Esophagus muscularis mucosa (tissue), 3 donors: Measurements from ENCODE around the gene ALCAM.

ENCODE experiments used
- CTCF ChIP-seq, 3 experiments: fragments of 200-600 bp in 2 of 3; fragments of 450-650 bp in 1 of 3; sonication (generic) in 2 of 3; IDR thresholded peaks; one replicate each; pipeline ENCODE4 v1.5.1; 2017 to 2019; ENCODE audit warnings: antibody characterized with exemption in 3 of 3, mild to moderate bottlenecking in 2 of 3, moderate library complexity in 1 of 3
- POLR2A ChIP-seq: fragments of 450-650 bp; IDR thresholded peaks from one replicate; pipeline ENCODE4 v1.6.1; 2017; ENCODE audit warnings: antibody characterized with exemption, moderate library complexity, mild to moderate bottlenecking, low read depth

DNA sequence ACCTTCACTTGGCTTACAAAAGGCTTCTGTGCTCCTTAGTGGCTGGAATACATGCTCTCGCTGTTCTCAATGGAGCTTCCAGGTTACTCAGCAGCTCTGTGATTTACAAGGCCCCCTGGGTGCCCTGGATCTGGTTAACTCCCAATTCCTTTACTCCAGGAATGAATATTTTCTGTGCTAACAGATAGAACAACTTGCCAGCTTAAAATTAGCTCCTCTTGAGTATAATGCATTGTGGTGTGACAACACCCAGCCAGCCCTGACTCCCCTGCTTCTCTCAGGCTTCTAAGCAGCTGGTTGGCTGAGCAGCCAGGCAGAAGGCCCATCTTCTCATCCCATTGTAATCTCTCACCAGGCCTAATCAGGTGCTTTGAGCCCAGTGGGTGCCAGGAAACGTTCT, 246.4 kb downstream of the ALCAM start:
- no peak for TF ChIP-seq CTCF (IDR thresholded peaks at IDR 0.05)
- TF ChIP-seq POLR2A: no peak
